Activated CD8-positive, alpha-beta T cell treated with anti-CD3 and anti-CD28 coated beads for 36 hours (primary cell): ENCODE measurements around the gene NBEA. TPM values are rescaled to one million over a fixed set of nuclear protein-coding genes. Genes with fewer than 3 reads are reported as not detected.
"Not testable (repeated sequence)": the region's sequence is repeated elsewhere in the genome, so short reads cannot be mapped to it uniquely, and the experiment has no call there.

Experiments used
- ATAC-seq: fragments of 200-7000 bp; cut with Tn5 transposase; one replicate; pipeline ENCODE4 v1.10.0; 2021; ENCODE audit warnings: mild to moderate bottlenecking, moderate library complexity
- CTCF ChIA-PET: fragments of 350-600 bp; sonication (Branson Sonifier 250); formaldehyde crosslinking; loops from one replicate; lab custom pipeline; 2021; ENCODE audit warnings: antibody characterized with exemption; lab: Charles Lee
- POLR2A ChIA-PET: fragments of 350-600 bp; sonication (Branson Sonifier 250); formaldehyde crosslinking; loops from one replicate; lab custom pipeline; 2021; ENCODE audit warnings: antibody characterized with exemption; lab: Charles Lee
- DNase-seq: peaks from one replicate; pipeline ENCODE4 v3.0.0-alpha.2; 2020
- H3K27ac Mint-ChIP-seq: one replicate; pipeline ENCODE4 v1.8.0; 2021; ENCODE audit warnings: mild to moderate bottlenecking, mixed read lengths
- H3K27me3 Mint-ChIP-seq: one replicate; pipeline ENCODE4 v1.8.0; 2021; ENCODE audit warnings: mixed read lengths
- H3K36me3 Mint-ChIP-seq: one replicate; pipeline ENCODE4 v1.8.0; 2021; ENCODE audit warnings: low read depth, mixed read lengths
- H3K4me1 Mint-ChIP-seq: one replicate; pipeline ENCODE4 v1.8.0; 2021; ENCODE audit warnings: low read depth, mixed read lengths
- H3K4me3 Mint-ChIP-seq: one replicate; pipeline ENCODE4 v1.8.0; 2021; ENCODE audit warnings: mild to moderate bottlenecking, moderate library complexity, mixed read lengths
- H3K9me3 Mint-ChIP-seq: one replicate; pipeline ENCODE4 v1.8.0; 2021; ENCODE audit warnings: mixed read lengths
- intact Hi-C: fragments of 100-400 bp; cut with micrococcal nuclease; formaldehyde crosslinking; loops from one replicate; pipeline ENCODE4 v1.10.0; 2022
- total RNA-seq, 2 experiments: library from RNA; stranded (reverse); gene quantifications; one replicate each; pipeline ENCODE4 v1.2.3, GENCODE V29; 2021
- TF ChIP-seq, protein P1 (sequence below): fragments of 200-600 bp; IDR thresholded peaks from one replicate; pipeline ENCODE4 v1.8.0; 2022; ENCODE audit warnings: antibody characterized with exemption, mild to moderate bottlenecking

NBEA gene
- total RNA-seq, 2 experiments from 2014 or later = 0.38 to 0.60 TPM

DNA sequence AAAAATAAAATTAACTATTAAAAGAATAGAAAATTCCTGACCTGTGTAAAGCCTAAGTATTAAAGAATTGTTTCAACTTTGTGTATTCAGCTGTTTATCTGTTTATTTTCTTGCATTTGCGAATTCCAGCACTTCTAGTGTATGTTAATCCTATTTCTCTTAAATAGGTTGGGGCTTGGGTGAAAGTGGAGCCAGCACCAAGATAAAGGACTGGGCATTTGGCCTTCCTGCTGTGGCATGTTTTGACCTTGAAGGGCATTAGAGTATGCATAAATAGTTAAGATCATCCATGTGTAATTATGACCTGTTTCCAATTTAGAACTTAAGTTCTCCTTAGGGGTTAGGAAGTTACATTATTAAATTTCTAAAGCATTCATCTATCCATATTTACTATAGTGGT is 151.3 kb downstream of the NBEA start:
- Mint-ChIP-seq H3K27ac (no peak overlapping the region), H3K27me3 (no peaks in the 10 kb centered on the region), H3K36me3 (no peaks in the 10 kb centered on the region), H3K9me3 (no peaks in the 10 kb centered on the region), H3K4me1 (no peaks in the 10 kb centered on the region), H3K4me3 (no peak overlapping the region)
- intact Hi-C loops = no loop called here
- ATAC-seq = no peak
- TF ChIP-seq, protein P1, sequence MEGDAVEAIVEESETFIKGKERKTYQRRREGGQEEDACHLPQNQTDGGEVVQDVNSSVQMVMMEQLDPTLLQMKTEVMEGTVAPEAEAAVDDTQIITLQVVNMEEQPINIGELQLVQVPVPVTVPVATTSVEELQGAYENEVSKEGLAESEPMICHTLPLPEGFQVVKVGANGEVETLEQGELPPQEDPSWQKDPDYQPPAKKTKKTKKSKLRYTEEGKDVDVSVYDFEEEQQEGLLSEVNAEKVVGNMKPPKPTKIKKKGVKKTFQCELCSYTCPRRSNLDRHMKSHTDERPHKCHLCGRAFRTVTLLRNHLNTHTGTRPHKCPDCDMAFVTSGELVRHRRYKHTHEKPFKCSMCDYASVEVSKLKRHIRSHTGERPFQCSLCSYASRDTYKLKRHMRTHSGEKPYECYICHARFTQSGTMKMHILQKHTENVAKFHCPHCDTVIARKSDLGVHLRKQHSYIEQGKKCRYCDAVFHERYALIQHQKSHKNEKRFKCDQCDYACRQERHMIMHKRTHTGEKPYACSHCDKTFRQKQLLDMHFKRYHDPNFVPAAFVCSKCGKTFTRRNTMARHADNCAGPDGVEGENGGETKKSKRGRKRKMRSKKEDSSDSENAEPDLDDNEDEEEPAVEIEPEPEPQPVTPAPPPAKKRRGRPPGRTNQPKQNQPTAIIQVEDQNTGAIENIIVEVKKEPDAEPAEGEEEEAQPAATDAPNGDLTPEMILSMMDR = no peak
- POLR2A ChIA-PET = no interaction called here
- no peak for DNase-seq
- CTCF ChIA-PET = no interaction called here

DNA sequence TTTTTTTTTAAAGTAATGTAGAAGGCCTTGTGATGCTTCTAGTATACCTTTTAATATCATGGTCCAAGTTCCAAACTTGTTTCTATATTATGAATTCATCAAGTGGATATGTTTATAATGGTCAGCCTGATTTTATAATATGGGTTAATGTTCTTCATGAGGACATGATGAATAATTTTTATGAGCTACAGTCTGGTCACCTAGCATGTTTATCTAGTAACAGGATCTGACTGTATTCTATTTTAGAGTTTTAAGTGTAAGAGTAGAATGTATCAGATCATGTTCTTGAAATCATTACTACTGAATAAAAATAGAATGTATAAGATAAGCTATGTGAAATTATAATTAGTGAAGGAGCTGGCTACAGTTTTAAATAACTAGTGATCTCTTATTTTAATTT is 164.7 kb downstream of the NBEA start:
- intact Hi-C loops, H3K27me3 Mint-ChIP-seq, POLR2A ChIA-PET, CTCF ChIA-PET, ATAC-seq, H3K27ac Mint-ChIP-seq, DNase-seq, H3K4me1 Mint-ChIP-seq, H3K9me3 Mint-ChIP-seq, H3K36me3 Mint-ChIP-seq, H3K4me3 Mint-ChIP-seq: not testable (repeated sequence)

DNA sequence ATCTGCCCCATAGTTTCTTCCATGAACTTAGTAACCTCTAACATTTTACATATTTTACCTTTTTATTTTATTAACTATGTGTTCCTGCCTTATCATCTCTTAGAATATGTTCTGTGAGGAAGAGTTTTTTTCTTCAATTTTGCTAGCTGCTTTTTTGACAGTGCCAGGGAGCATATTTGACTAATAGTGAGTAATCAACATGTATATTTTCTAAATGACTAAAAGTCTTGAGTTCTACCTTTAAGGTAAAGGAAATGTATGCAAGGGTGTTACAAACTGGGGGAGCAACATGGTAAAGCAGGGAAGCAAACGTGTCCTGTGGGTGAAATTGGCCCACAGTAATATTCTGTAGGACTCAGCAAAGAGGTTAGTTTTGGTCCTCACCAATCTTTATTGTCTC is 165.5 kb downstream of the NBEA start:
- H3K36me3 Mint-ChIP-seq = no peaks in the 10 kb centered on the region
- no peak overlapping the region for H3K4me3 Mint-ChIP-seq
- no peaks in the 10 kb centered on the region for H3K27me3 Mint-ChIP-seq
- ChIA-PET CTCF (no interaction called here), POLR2A (no interaction called here)
- no peak overlapping the region for H3K27ac Mint-ChIP-seq
- DNase-seq = no peak
- no peak for ATAC-seq
- TF ChIP-seq, protein P1 = no peak
- H3K9me3 Mint-ChIP-seq = peaks cover 1% of the 10 kb centered on the region
- H3K4me1 Mint-ChIP-seq = no peaks in the 10 kb centered on the region
- intact Hi-C loops = no loop called here

DNA sequence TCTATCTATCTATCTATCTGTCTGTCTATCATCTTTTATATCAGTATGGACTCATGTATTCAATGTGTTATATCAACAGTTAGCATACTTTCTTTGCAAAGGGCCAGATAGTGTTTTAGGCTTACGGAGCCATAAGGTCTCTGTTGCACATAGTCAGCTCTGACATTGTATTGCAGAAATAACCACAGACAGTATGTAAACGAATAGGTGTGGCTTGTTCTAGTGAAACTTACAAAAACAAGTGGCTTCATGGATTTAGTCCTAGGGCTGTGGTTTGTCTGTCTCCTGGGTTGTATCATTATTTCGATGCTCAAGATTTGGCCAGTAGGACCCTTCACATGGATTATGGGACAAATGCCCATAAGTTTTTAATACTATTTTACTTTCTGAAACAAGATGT is 171.5 kb downstream of the NBEA start:
- CTCF ChIA-PET, H3K4me1 Mint-ChIP-seq, H3K36me3 Mint-ChIP-seq, H3K4me3 Mint-ChIP-seq, intact Hi-C loops, H3K27ac Mint-ChIP-seq, POLR2A ChIA-PET, DNase-seq, H3K27me3 Mint-ChIP-seq, H3K9me3 Mint-ChIP-seq, ATAC-seq: not testable (repeated sequence)

DNA sequence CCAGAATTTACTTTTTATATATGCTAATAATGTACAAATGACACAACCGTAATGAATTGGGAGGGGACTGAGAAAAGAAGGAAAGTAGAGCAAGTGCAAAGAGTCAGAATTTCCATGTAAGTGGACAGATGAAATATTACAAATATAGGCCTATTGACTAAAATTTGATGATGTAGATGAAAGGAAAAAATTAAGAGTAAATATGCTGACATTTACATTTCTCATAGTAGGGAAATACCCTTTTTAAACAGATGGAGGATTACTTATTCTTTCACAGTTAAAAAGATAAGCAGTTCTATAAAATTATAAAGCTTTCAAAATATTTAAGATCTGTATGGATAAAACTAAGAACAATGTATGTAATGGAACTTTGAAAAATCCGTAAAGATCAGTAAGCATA is 185.4 kb downstream of the NBEA start:
- DNase-seq (no peak), ATAC-seq (no peak)
- H3K36me3 Mint-ChIP-seq = no peaks in the 10 kb centered on the region
- TF ChIP-seq, protein P1 = no peak
- H3K4me1 Mint-ChIP-seq = no peaks in the 10 kb centered on the region
- no peaks in the 10 kb centered on the region for H3K27me3 Mint-ChIP-seq
- CTCF ChIA-PET = no interaction called here
- no peaks in the 10 kb centered on the region for H3K9me3 Mint-ChIP-seq
- POLR2A ChIA-PET = no interaction called here
- no peak overlapping the region for H3K4me3 Mint-ChIP-seq
- H3K27ac Mint-ChIP-seq = no peak overlapping the region
- intact Hi-C loops = no loop called here

DNA sequence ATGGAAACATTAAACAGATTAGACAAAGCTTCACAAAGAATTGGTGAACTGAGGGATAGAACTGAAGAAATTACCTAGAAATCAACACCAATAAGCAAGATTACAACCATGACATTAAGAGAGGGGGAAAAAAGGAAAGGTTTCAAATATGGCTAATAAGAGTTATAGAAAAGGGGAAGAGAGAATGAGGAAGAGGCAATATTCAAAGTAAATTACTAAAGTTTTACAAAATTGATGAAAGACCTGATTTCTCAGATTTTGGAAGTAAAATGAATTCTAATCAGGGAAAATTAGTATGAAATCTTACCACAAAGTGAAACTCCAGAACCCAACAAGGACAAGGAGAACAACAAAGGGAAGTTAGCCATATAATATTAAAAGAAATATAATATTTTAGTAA is 187.4 kb downstream of the NBEA start:
- no peak overlapping the region for H3K27ac Mint-ChIP-seq
- H3K27me3 Mint-ChIP-seq = no peaks in the 10 kb centered on the region
- intact Hi-C loops = no loop called here
- CTCF ChIA-PET = no interaction called here
- no peaks in the 10 kb centered on the region for H3K4me1 Mint-ChIP-seq
- ATAC-seq (no peak), DNase-seq (no peak)
- POLR2A ChIA-PET = no interaction called here
- H3K9me3 Mint-ChIP-seq = no peaks in the 10 kb centered on the region
- H3K36me3 Mint-ChIP-seq = no peaks in the 10 kb centered on the region
- no peak overlapping the region for H3K4me3 Mint-ChIP-seq
- TF ChIP-seq, protein P1 = no peak
